ENCODE results near the gene ORAI1.

- TF ChIP-seq CTCF (IDR thresholded peaks at IDR 0.05; ENCODE audit: poor library complexity) (no peak), EZH2phosphoT487 (IDR thresholded peaks at IDR 0.05; ENCODE audit: low read depth, severe bottlenecking, unreplicated experiment) (no peak), EZH2 (IDR thresholded peaks at IDR 0.05; ENCODE audit: borderline replicate concordance) (no peak)
Observed at GRCh38 chr12:121634836-121635235, 8.5 kb downstream of the ORAI1 start.

All from hepatocyte (in vitro differentiated cells).